Fibroblast of skin of left quadriceps (primary cell): Measurements from ENCODE around the gene GDF10.

Experiments
- DNase-seq, 2 experiments: peaks; one replicate each; pipeline ENCODE4 v3.0.0-alpha.2; 2013; ENCODE audit warnings: low read depth in 2 of 2

The GDF10 gene

GRCh38 chr10:47315421-47315820 is 15.4 kb downstream of the GDF10 start:
- no peak for DNase-seq

DNA sequence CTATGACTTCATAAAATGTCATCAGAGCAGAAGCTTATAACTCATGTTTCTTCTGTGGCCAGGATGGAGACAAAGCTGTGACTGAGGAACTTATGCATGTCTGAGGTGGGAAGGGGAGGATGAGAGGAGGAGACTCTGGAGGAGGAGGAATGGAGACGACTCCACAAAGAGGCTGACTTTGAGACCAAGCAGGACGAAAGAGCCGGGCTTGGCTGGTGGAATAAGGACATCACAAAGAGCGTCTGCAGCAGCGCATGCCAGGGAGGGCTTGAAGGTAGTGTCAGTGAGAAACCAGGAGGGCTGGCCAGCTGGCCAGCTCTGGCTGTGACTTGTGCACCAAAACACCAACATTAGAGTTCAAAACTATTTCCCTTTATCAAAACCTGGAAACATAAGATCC is 16.1 kb downstream of the GDF10 start:
- DNase-seq: no peak

GRCh38 chr10:47317251-47317650 is 17.3 kb downstream of the GDF10 start:
- no peak for DNase-seq

- DNase-seq: no peak
These were observed 18.7 kb downstream of the GDF10 start for GRCh38 chr10:47318706-47319105.

GRCh38 chr10:47319784-47320183 is 19.8 kb downstream of the GDF10 start:
- no peak for DNase-seq

DNA sequence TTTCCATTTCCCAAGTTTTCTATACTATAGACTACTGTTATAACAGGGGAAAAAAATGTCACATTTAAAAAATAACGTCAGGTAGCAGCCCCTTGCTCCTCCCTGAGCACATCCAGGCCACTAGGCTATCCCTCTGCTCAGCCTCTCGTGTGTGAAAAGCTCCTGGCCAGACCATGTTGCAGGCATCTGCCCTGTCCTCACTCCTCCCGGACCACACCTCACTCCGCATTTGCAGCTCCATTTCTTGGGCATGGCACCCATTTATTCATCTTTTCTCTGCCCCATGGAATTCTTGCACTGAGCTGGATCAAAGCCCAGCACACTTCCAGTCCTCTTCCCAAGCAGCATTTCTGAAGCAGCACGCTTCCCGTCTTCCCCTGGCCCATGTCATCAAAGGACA is 20.8 kb downstream of the GDF10 start:
- DNase-seq: no peak

DNA sequence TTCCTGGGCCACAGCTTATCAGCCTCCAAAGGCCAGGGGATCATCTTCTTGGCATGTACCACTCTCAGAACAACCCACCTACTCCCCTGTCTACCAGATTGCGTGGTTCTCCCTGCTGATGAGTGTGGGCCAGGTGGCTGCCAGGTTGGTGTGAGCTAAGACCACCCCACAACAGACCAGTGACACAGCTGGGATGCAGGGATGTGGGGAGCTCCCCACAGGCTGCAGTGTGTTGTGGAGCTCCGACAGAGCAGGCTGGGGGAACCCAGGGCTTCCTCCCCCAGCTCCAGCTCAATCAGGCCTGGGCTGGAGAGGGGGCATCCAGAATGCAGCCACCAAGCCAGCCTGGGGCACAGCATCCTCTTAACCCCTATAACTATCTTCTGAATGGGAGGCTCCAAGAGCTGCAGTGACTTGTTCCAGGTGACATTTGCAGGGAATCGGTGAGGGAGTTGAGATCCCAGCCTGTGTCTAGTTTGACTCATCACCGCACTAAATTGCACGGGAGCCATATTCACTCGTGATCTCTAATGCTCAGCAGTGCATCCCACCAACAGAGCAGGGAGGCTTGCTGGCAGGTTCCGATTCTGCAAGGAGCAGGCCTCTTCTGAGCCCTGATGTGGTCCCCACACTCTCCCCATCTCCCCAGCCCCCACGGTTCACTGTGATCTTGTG is 21.7 kb downstream of the GDF10 start:
- DNase-seq: no peak

DNA sequence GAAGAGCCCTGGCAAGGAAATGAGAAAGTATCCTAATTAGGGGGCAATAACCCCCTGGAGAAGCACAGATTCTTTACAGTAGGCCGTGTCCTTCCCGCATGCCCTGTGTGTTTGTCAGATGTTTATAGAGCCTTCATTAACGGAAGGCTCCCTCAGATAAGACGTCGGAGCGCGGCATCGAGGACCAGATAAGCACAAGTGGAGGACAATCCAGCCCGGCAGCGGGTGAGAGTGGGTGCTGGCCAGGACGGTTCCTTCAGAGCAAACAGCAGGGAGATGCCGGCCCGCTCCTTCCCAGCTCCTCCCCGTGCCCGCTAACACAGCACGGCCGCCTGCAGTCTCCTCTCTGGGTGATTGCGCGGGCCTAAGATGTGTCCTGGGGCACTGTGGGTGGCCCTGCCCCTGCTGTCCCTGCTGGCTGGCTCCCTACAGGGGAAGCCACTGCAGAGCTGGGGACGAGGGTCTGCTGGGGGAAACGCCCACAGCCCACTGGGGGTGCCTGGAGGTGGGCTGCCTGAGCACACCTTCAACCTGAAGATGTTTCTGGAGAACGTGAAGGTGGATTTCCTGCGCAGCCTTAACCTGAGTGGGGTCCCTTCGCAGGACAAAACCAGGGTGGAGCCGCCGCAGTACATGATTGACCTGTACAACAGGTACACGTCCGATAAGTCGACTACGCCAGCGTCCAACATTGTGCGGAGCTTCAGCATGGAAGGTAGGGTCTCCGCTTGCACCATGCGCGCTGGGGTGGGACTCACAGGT is 22.5 kb downstream of the GDF10 start, which contains the start of gene GDF2:
Gene GDF2 (plus strand): TSS at position 155 of the 762 bp plus-strand sequence. CDS start 215 bp downstream, at position 370.
- no peak for DNase-seq

GRCh38 chr10:47323087-47323486 is 23.1 kb downstream of the GDF10 start:
- DNase-seq: no peak

DNA sequence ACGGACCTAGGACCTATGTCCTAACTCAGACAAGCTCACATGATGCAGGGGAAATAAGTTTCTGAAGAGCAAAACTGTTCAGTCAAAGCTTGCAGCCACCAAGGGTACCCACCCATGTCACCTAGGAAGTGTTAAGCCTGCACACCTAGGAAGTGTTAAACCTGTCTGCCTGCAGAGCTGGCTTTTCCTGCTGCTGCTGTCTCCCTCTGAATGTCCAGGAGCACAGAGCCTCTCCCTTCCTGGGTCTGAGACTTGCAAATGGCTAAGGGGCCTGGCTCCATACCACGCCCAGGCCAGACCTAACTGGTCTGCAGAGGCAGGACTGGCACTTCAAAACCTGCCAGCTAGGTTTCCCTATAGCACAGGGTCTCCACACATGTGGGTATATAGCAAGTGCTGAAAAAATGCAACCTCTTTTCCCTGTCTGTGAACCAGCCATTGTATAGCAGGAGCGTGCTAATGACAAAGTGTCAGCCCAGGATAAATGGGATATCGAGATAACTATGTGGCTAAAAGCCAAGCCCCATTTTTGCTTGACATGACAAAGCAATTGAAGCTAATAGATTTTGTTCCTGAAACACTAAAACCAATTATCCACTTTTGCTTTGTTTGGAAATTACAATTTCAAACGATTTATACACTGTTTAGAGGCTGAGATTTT is 23.8 kb downstream of the GDF10 start:
- no peak for DNase-seq

- no peak for DNase-seq
These were observed 25.6 kb downstream of the GDF10 start for GRCh38 chr10:47325303-47326291.

DNA sequence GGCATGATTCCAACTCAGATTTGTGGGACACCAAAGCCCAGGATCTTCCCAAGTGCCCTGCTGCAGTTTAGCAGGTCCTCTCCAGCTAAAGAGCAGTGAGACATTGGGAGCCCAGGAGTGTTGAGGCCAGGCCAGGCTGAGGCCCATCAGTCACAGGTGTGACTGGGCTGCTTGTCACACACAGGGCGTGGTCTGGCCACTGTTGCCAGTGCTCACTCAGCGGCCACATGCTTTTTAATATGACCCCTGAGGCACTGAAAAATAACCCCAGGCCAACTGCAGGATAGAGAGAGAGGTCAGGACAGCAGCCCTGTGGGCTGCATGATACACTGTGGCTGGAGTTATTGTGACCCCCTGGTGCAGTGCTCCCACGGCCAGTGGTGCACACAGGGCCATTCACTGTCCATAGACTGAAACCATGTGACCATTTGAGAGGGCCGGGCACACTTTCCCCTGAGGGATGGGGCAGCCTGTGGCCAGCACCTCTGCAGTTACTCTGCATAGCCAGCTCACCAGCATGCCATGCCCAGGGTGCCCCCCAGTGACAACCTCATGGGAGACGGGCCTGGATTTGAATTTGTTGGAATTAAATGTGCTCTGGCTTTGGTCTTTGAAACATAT is 26.4 kb downstream of the GDF10 start:
- DNase-seq: no peak

GRCh38 chr10:47326927-47327330 is 26.9 kb downstream of the GDF10 start:
- no peak for DNase-seq

- DNase-seq: no peak
These were observed 29.9 kb downstream of the GDF10 start for GRCh38 chr10:47329855-47330254.

DNA sequence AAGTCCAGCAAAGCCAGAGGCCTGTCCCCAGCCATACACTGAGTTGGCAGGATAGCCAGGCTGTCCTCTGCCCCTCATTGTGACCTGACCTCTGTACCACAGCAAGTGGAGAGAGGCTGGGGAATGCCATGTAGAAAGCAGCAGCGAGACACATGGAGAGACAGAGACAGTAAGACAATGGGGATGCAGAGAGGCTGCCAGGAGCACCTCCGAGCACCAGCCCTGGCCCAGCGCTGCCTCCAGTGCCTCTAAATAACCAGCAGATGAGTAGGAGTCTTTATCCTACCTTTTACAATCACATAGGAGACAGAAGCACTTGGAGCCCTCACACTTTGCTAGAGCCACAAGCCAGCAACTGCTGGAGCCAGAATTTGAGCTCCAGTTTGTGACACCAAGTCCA is 30.4 kb downstream of the GDF10 start:
- DNase-seq: no peak

- no peak for DNase-seq
These were observed 30.8 kb downstream of the GDF10 start for GRCh38 chr10:47330804-47331203.

GRCh38 chr10:47331491-47331890 is 31.5 kb downstream of the GDF10 start:
- DNase-seq: no peak

- DNase-seq: no peak
These were observed 32.0 kb downstream of the GDF10 start for GRCh38 chr10:47331954-47332353.

- no peak for DNase-seq
These were observed 32.4 kb downstream of the GDF10 start for GRCh38 chr10:47332371-47332770.

GRCh38 chr10:47332946-47333345 is 32.9 kb downstream of the GDF10 start:
- DNase-seq: no peak

- no peak for DNase-seq
These were observed 33.5 kb downstream of the GDF10 start for GRCh38 chr10:47333532-47333931.
